Measurements from ENCODE around the gene COX5A.

GRCh38 chr15:74892313-74892712 lies 45.6 kb downstream of the COX5A start:
- no peak for TF ChIP-seq CTCF (IDR thresholded peaks at IDR 0.05 in 8 of 11, conservative IDR thresholded peaks at IDR 0.05 in 3 of 11)
- TF ChIP-seq POLR2A (IDR thresholded peaks at IDR 0.05) = no peak
- TF ChIP-seq POLR2AphosphoS5 (IDR thresholded peaks at IDR 0.05) = no peak

All from spleen (tissue), 7 donors.